ENCODE measurements around the gene ME3.

DNA sequence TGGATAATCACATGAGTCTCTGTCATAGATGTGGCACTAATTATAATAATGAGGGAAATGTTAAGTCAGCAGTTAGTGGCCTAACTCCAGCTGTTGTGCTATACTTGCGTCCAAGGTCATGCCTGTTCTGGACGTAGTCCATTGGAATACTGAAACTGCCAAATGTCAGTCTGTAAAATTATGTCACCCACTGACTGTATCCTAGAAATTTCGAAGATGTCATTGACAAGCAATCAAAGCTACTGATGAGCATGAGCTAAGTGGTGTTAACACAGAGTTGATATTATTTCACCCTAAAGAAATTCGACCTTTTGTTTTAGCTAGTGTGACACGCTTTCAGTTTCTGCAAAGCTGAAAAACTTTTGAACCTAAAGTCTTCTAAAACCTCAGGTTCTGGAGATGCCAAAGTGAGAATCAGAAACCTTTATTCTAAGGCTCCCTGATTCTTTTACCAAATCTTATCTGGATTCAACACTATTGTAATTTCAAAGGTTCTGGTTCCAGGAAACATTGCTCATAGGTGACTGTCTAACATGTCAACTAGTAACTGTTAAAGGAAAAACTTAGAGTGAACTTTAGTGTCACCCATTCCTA lies 14.9 kb upstream of the ME3 start:
- TF ChIP-seq, protein P1, sequence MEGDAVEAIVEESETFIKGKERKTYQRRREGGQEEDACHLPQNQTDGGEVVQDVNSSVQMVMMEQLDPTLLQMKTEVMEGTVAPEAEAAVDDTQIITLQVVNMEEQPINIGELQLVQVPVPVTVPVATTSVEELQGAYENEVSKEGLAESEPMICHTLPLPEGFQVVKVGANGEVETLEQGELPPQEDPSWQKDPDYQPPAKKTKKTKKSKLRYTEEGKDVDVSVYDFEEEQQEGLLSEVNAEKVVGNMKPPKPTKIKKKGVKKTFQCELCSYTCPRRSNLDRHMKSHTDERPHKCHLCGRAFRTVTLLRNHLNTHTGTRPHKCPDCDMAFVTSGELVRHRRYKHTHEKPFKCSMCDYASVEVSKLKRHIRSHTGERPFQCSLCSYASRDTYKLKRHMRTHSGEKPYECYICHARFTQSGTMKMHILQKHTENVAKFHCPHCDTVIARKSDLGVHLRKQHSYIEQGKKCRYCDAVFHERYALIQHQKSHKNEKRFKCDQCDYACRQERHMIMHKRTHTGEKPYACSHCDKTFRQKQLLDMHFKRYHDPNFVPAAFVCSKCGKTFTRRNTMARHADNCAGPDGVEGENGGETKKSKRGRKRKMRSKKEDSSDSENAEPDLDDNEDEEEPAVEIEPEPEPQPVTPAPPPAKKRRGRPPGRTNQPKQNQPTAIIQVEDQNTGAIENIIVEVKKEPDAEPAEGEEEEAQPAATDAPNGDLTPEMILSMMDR (IDR thresholded peaks at IDR 0.05) = no peak
- TF ChIP-seq POLR2A (IDR thresholded peaks at IDR 0.05) = no peak
